HepG2 (cell line): ENCODE data around the gene GMPPA. TPM values are rescaled to one million over a fixed set of nuclear protein-coding genes. Genes with fewer than 3 reads are reported as not detected.

Source experiments
- ATAC-seq: fragments of 200-7000 bp; cut with Tn5 transposase; 3 replicates; pipeline ENCODE4 v1.9.1; 2020; ENCODE audit warnings: mild to moderate bottlenecking, moderate library complexity
- BruUV-seq: library from RNA; stranded (reverse); fragments of 400-500 nt; replicated peaks from 2 replicates; lab custom pipeline; 2021; lab: Mats Ljungman, UMichigan
- CTCF ChIA-PET: fragments of 300-600 bp; formaldehyde crosslinking; extraction: SDS; loops from one replicate; lab custom pipeline; 2021; ENCODE audit warnings: low total read pairs, inconsistent platforms, low intra/inter-chr PET ratio; lab: Yijun Ruan, JAX
- POLR2A ChIA-PET: fragments of 350-600 bp; sonication (Branson Sonifier 250); formaldehyde crosslinking; loops from one replicate; lab custom pipeline; 2020; ENCODE audit warnings: antibody characterized with exemption, inconsistent platforms; lab: Yijun Ruan, JAX
- DNase-seq: peaks from one replicate; pipeline ENCODE4 v3.0.0-alpha.2; 2015; ENCODE audit warnings: low spot score
- FAIRE-seq: peaks from 3 replicates; lab custom pipeline; 2011; peaks lifted over from hg19 to GRCh38; lab: Jason Lieb, UNC
- H2AFZ ChIP-seq: one replicate; pipeline ENCODE4 v1.6.1; 2011; ENCODE audit warnings: low read length, inconsistent platforms
- H3K27ac ChIP-seq: fragments of 300-600 bp; 3 replicates; pipeline ENCODE4 v1.8.0; 2011; ENCODE audit warnings: mixed run types, mild to moderate bottlenecking, mixed read lengths, low read length, inconsistent platforms; ENCODE audit not compliant: insufficient read depth; ENCODE audit errors: extremely low read length
- H3K27me3 ChIP-seq, 2 experiments: fragments of 200-600 bp in 1 of 2; 2 replicates in 1 of 2; 3 replicates in 1 of 2; pipeline versions ENCODE4 v1.6.0 to v1.8.0; 2011; ENCODE audit warnings: low read length in 2 of 2, mild to moderate bottlenecking in 2 of 2, moderate library complexity in 2 of 2, inconsistent platforms in 1 of 2; ENCODE audit not compliant: insufficient read depth in 2 of 2, control insufficient read depth in 1 of 2
- H3K36me3 ChIP-seq, 2 experiments: fragments of 200-600 bp in 1 of 2; replicated peaks in 1 of 2; 2 replicates in 1 of 2; 3 replicates in 1 of 2; pipeline versions ENCODE4 v1.5.1 to v1.8.0; 2011; ENCODE audit warnings: low read length in 2 of 2, inconsistent platforms in 1 of 2; ENCODE audit not compliant: insufficient read depth in 2 of 2, control insufficient read depth in 1 of 2
- H3K4me1 ChIP-seq: 2 replicates; pipeline ENCODE4 v1.5.1; 2012; ENCODE audit warnings: low read length, inconsistent platforms; ENCODE audit not compliant: insufficient read depth
- H3K4me2 ChIP-seq: 2 replicates; pipeline ENCODE4 v1.6.0; 2011; ENCODE audit warnings: low read depth, low read length, inconsistent platforms
- H3K4me3 ChIP-seq, 3 experiments: fragments of 200-600 bp in 1 of 3; sonication (generic), shearing (Covaris generic) in 1 of 3; replicated peaks in 1 of 3; 2 replicates each; pipeline ENCODE4 v1.5.1; 2011 to 2016; ENCODE audit warnings: low read length in 3 of 3, inconsistent platforms in 2 of 3, low read depth in 2 of 3, mild to moderate bottlenecking in 2 of 3, control low read depth in 1 of 3, mixed read lengths in 1 of 3; ENCODE audit not compliant: insufficient read depth in 1 of 3
- H3K79me2 ChIP-seq: one replicate; pipeline ENCODE4 v1.6.1; 2011; ENCODE audit warnings: low read length, inconsistent platforms; ENCODE audit not compliant: insufficient read depth
- H3K9ac ChIP-seq: 2 replicates; pipeline ENCODE4 v1.6.0; 2011; ENCODE audit warnings: mild to moderate bottlenecking, low read depth, low read length, inconsistent platforms; ENCODE audit not compliant: insufficient read depth
- H3K9me3 ChIP-seq: 2 replicates; pipeline ENCODE4 v1.5.1; 2012; ENCODE audit warnings: mild to moderate bottlenecking, low read length
- H4K20me1 ChIP-seq: 2 replicates; pipeline ENCODE4 v1.6.0; 2011; ENCODE audit warnings: inconsistent platforms, mild to moderate bottlenecking, low read length, moderate library complexity; ENCODE audit not compliant: insufficient read depth
- PHF8 ChIP-seq: sonication (generic); formaldehyde crosslinking; IDR thresholded peaks from 2 replicates; pipeline ENCODE4 v1.5.0; 2020; ENCODE audit warnings: missing genetic modification reagents
- RELA ChIP-seq: sonication (generic); formaldehyde crosslinking; IDR thresholded peaks from 2 replicates; pipeline ENCODE4 v1.4.0; 2020; ENCODE audit warnings: missing genetic modification reagents
- SIX1 ChIP-seq: sonication (generic); formaldehyde crosslinking; IDR thresholded peaks from 2 replicates; pipeline ENCODE4 v1.4.0; 2020; ENCODE audit warnings: missing genetic modification reagents, borderline replicate concordance
- ZMAT3 ChIP-seq: sonication (generic); formaldehyde crosslinking; conservative IDR thresholded peaks from 2 replicates; pipeline ENCODE4 v1.7.0; 2021; ENCODE audit warnings: missing genetic modification reagents
- ZNF280D ChIP-seq: sonication (generic); formaldehyde crosslinking; IDR thresholded peaks from 2 replicates; pipeline ENCODE4 v1.5.1; 2020; ENCODE audit warnings: mild to moderate bottlenecking, missing genetic modification reagents
- ZNF296 ChIP-seq: sonication (generic); formaldehyde crosslinking; conservative IDR thresholded peaks from 2 replicates; pipeline ENCODE4 v1.5.0; 2020; ENCODE audit warnings: mild to moderate bottlenecking, missing genetic modification reagents
- ZNF574 ChIP-seq: sonication (generic); formaldehyde crosslinking; IDR thresholded peaks from 2 replicates; pipeline ENCODE4 v1.4.0; 2020; ENCODE audit warnings: missing genetic modification reagents
- ZSCAN21 ChIP-seq: sonication (generic); formaldehyde crosslinking; IDR thresholded peaks from 2 replicates; pipeline ENCODE4 v1.8.0; 2022; ENCODE audit warnings: mild to moderate bottlenecking, missing genetic modification reagents, moderate library complexity, borderline replicate concordance
- WGBS: methylation state at CpG from one replicate; pipeline ENCODE4 v1.1.6; 2017; ENCODE audit warnings: low lambda C conversion rate; 5-methylcytosine and 5-hydroxymethylcytosine counted together
- in situ Hi-C: cut with HindIII; loops from 2 replicates; pipeline ENCODE4 v1.10.0; 2017; ENCODE audit warnings: low pct_unique_long_range_greater_than_20kb; ENCODE audit not compliant: extremely low pct_ligation_motif_present
- intact Hi-C: fragments of 100-400 bp; cut with micrococcal nuclease; formaldehyde crosslinking; loops from one replicate; pipeline ENCODE4 v1.10.0; 2022; ENCODE audit not compliant: unreplicated experiment
- polyA plus RNA-seq, 8 experiments: library from polyadenylated mRNA; depleted of rRNA in 3 of 8; stranded (reverse) in 7 of 8; unstranded in 1 of 8; fragments of >200 nt; fragmentation: Illumina TruSeq in 4 of 8; extraction: Trizol in 4 of 8; gene quantifications; 2 replicates each; pipeline versions ENCODE4 v1.2.1 to v1.2.3, GENCODE V29; 2011 to 2016; ENCODE audit warnings: low read depth in 4 of 8, missing spikeins in 1 of 8, mixed read lengths in 1 of 8; ENCODE audit not compliant: insufficient read depth in 1 of 8
- total RNA-seq, 5 experiments: library from RNA; depleted of rRNA; stranded (reverse); fragments of >200 nt; fragmentation: Illumina TruSeq; extraction: Trizol; gene quantifications; 2 replicates each; pipeline ENCODE4 v1.2.3, GENCODE V29; 2016; ENCODE audit warnings: low read depth in 1 of 5

The GMPPA gene
- total and polyA plus RNA-seq, 2 of the 13 experiments (the other 11 are each of a cell fraction or from before 2014, with no cell fraction given) = 81.1 to 106 TPM

GRCh38 chr2:219548990-219549389 lies 50.3 kb downstream of the GMPPA start:
- peaks cover 4% of the 10 kb centered on the region; the same call in 1 of the 2 replicates for H4K20me1 ChIP-seq
- peaks cover 54% of the 10 kb centered on the region for H3K4me1 ChIP-seq
- DNase-seq = no peak
- no peak overlapping the region for H3K27ac ChIP-seq
- H3K27me3 ChIP-seq = no peaks in the 10 kb centered on the region; a peak in 1 of 5 replicates
- H3K79me2 ChIP-seq = peaks cover 12% of the 10 kb centered on the region
- no peak overlapping the region for H2AFZ ChIP-seq
- no TSS peak for BruUV-seq
- POLR2A ChIA-PET = no interaction called here
- no peaks in the 10 kb centered on the region for H3K9me3 ChIP-seq
- ATAC-seq = no peak
- H3K9ac ChIP-seq = no peak overlapping the region
- intact Hi-C loops = no loop called here
- TF ChIP-seq ZNF280D (CRISPR knock-in tag) (no peak), ZMAT3 (CRISPR knock-in tag) (no peak), ZSCAN21 (CRISPR knock-in tag) (no peak), RELA (CRISPR knock-in tag) (no peak), PHF8 (no peak), ZNF574 (CRISPR knock-in tag) (no peak), ZNF296 (CRISPR knock-in tag) (no peak), SIX1 (CRISPR knock-in tag) (no peak)
- TF ChIP-seq, all 625 proteins: peak for 0
- in situ Hi-C loops = no loop called here
- CTCF ChIA-PET = no interaction called here
- WGBS = 96% methylated on average over 18 of the region's 18 CpGs
- Histone ChIP-seq H3K4me3 (no peak overlapping the region), H3K36me3 (peaks cover 12 to 22% of the 10 kb centered on the region in 2 experiments; a peak in 4 of 5 replicates), H3K4me2 (no peak overlapping the region)
- no peak for FAIRE-seq
